Mesenchymal stem cell (in vitro differentiated cells and primary cell): ENCODE results near the gene KNSTRN.

ENCODE experiments used
- DNase-seq: peaks from one replicate; pipeline ENCODE4 v3.0.0-alpha.2; 2013
- H2AFZ ChIP-seq: one replicate; pipeline ENCODE4 v1.6.1; 2013; ENCODE audit warnings: low read depth, mild to moderate bottlenecking, control low read depth, inconsistent platforms, low read length, moderate library complexity
- H2AK5ac ChIP-seq: 2 replicates; pipeline ENCODE4 v1.6.1; 2013; ENCODE audit warnings: low read length, moderate library complexity, mild to moderate bottlenecking, inconsistent platforms; ENCODE audit not compliant: severe bottlenecking
- H2BK120ac ChIP-seq: one replicate; pipeline ENCODE4 v1.6.1; 2013; ENCODE audit warnings: low read depth, mild to moderate bottlenecking, inconsistent platforms, low read length, moderate library complexity
- H2BK12ac ChIP-seq, 2 experiments: one replicate each; pipeline ENCODE4 v1.6.1; 2013; ENCODE audit warnings: inconsistent platforms in 2 of 2, low read length in 2 of 2, mild to moderate bottlenecking in 2 of 2, moderate library complexity in 2 of 2, control low read depth in 1 of 2
- H2BK15ac ChIP-seq: one replicate; pipeline ENCODE4 v1.6.1; 2013; ENCODE audit warnings: mild to moderate bottlenecking, low read depth, inconsistent platforms; ENCODE audit not compliant: poor library complexity, severe bottlenecking
- H2BK5ac ChIP-seq: 2 replicates; pipeline ENCODE4 v1.6.1; 2013; ENCODE audit warnings: low read depth, mild to moderate bottlenecking, low read length, control low read depth, inconsistent platforms; ENCODE audit not compliant: poor library complexity, severe bottlenecking
- H3K14ac ChIP-seq, 2 experiments: one replicate each; pipeline ENCODE4 v1.6.1; 2013; ENCODE audit warnings: inconsistent platforms in 2 of 2, low read length in 2 of 2, control low read depth in 1 of 2, mild to moderate bottlenecking in 1 of 2, moderate library complexity in 1 of 2
- H3K18ac ChIP-seq, 2 experiments: one replicate each; pipeline ENCODE4 v1.6.1; 2013; ENCODE audit warnings: inconsistent platforms in 2 of 2, low read length in 2 of 2, control low read depth in 1 of 2, low read depth in 1 of 2, mild to moderate bottlenecking in 1 of 2
- H3K23ac ChIP-seq, 2 experiments: one replicate each; pipeline ENCODE4 v1.6.1; 2013; ENCODE audit warnings: inconsistent platforms in 2 of 2, low read length in 2 of 2, mild to moderate bottlenecking in 2 of 2, moderate library complexity in 2 of 2, control low read depth in 1 of 2
- H3K27ac ChIP-seq: 2 replicates; pipeline ENCODE4 v1.5.1; 2013; ENCODE audit warnings: mild to moderate bottlenecking, moderate library complexity, low read length, control low read depth, inconsistent platforms; ENCODE audit not compliant: poor library complexity, severe bottlenecking
- H3K27me3 ChIP-seq, 2 experiments: 2 replicates each; pipeline versions ENCODE4 v1.6.1 to v1.7.0; 2013; ENCODE audit warnings: low read length in 2 of 2, mild to moderate bottlenecking in 2 of 2, moderate library complexity in 2 of 2, control low read depth in 1 of 2, inconsistent platforms in 1 of 2; ENCODE audit not compliant: control insufficient read depth in 1 of 2, insufficient read depth in 1 of 2
- H3K36me3 ChIP-seq, 2 experiments: 2 replicates each; pipeline versions ENCODE4 v1.6.1 to v1.7.0; 2013; ENCODE audit warnings: low read length in 2 of 2, control low read depth in 1 of 2, inconsistent platforms in 1 of 2, low read depth in 1 of 2, mild to moderate bottlenecking in 1 of 2; ENCODE audit not compliant: insufficient read depth in 2 of 2, control insufficient read depth in 1 of 2
- H3K4ac ChIP-seq, 2 experiments: one replicate each; pipeline ENCODE4 v1.6.1; 2013; ENCODE audit warnings: inconsistent platforms in 2 of 2, low read length in 2 of 2, mild to moderate bottlenecking in 2 of 2, moderate library complexity in 2 of 2, control low read depth in 1 of 2, low read depth in 1 of 2
- H3K4me1 ChIP-seq: 2 replicates; pipeline ENCODE4 v1.6.1; 2013; ENCODE audit warnings: low read depth, low read length, control low read depth; ENCODE audit not compliant: control insufficient read depth, insufficient read depth
- H3K4me2 ChIP-seq: 2 replicates; pipeline ENCODE4 v1.6.1; 2013; ENCODE audit warnings: low read length, mild to moderate bottlenecking, inconsistent platforms; ENCODE audit not compliant: poor library complexity, severe bottlenecking
- H3K4me3 ChIP-seq, 2 experiments: 2 replicates each; pipeline versions ENCODE4 v1.5.1 to v1.7.0; 2013; ENCODE audit warnings: low read length in 2 of 2, mild to moderate bottlenecking in 2 of 2, control low read depth in 1 of 2, low read depth in 1 of 2; ENCODE audit not compliant: insufficient read depth in 1 of 2
- H3K79me1 ChIP-seq: replicated peaks from 2 replicates; pipeline ENCODE4 v1.6.1; 2013; ENCODE audit warnings: mild to moderate bottlenecking, control low read depth, low read length, inconsistent platforms; ENCODE audit not compliant: poor library complexity, severe bottlenecking
- H3K9ac ChIP-seq: 2 replicates; pipeline ENCODE4 v1.7.0; 2013; ENCODE audit warnings: mild to moderate bottlenecking, low read length, moderate library complexity
- H3K9me3 ChIP-seq: 2 replicates; pipeline ENCODE4 v1.7.0; 2013; ENCODE audit warnings: mild to moderate bottlenecking, low read length; ENCODE audit not compliant: control insufficient read depth
- H4K8ac ChIP-seq: one replicate; pipeline ENCODE4 v1.6.1; 2013; ENCODE audit warnings: inconsistent platforms, mild to moderate bottlenecking, low read length, moderate library complexity
- H4K91ac ChIP-seq: one replicate; pipeline ENCODE4 v1.6.1; 2013; ENCODE audit warnings: mild to moderate bottlenecking, low read length, inconsistent platforms
- WGBS: methylation state at CpG from one replicate; pipeline ENCODE4 v1.1.7; 2013; ENCODE audit warnings: mixed read lengths; 5-methylcytosine and 5-hydroxymethylcytosine counted together

KNSTRN gene

GRCh38 chr15:40379853-40380252 lies 2.7 kb upstream of the KNSTRN start:
- Histone ChIP-seq H2AFZ (no peak overlapping the region), H2BK120ac (no peak overlapping the region), H2BK5ac (no peak overlapping the region), H2BK15ac (no peak overlapping the region), H2AK5ac (no peak overlapping the region), H3K79me1 (peaks cover 7% of the 10 kb centered on the region), H3K9me3 (no peaks in the 10 kb centered on the region), H3K4me1 (peaks cover 7% of the 10 kb centered on the region), H3K18ac (peak overlapping the region in 1 of 2 experiments; percentile 34), H4K91ac (no peak overlapping the region), H3K4me3 (no peak overlapping the region), H3K23ac (no peak overlapping the region), H3K9ac (peak overlapping the region; percentile 40), H3K36me3 (no peaks in the 10 kb centered on the region), H3K4ac (no peak overlapping the region), H3K27me3 (no peaks in the 10 kb centered on the region), H3K14ac (no peak overlapping the region), H3K27ac (peak overlapping the region; percentile 73), H3K4me2 (peak overlapping the region; percentile 34), H4K8ac (no peak overlapping the region), H2BK12ac (no peak overlapping the region)
- DNase-seq = peak; percentile 93
- WGBS = 12% methylated on average over 4 of the region's 4 CpGs

GRCh38 chr15:40380636-40381035 lies 1.9 kb upstream of the KNSTRN start:
- no peak overlapping the region for H3K23ac ChIP-seq
- peak overlapping the region; percentile 40 for H3K9ac ChIP-seq
- no peak overlapping the region for H4K8ac ChIP-seq
- no peak overlapping the region for H3K4me3 ChIP-seq
- no peaks in the 10 kb centered on the region for H3K27me3 ChIP-seq
- H2AFZ ChIP-seq = no peak overlapping the region
- no peak overlapping the region for H3K4me2 ChIP-seq
- peaks cover 13% of the 10 kb centered on the region for H3K79me1 ChIP-seq
- H2AK5ac ChIP-seq = no peak overlapping the region
- H3K18ac ChIP-seq = peak overlapping the region in 1 of 2 experiments; percentile 43
- H3K36me3 ChIP-seq = peaks cover 0 to 7% of the 10 kb centered on the region in 2 experiments
- DNase-seq = no peak
- H3K4me1 ChIP-seq = peaks cover 7% of the 10 kb centered on the region
- peak overlapping the region; percentile 19 for H2BK120ac ChIP-seq
- H3K14ac ChIP-seq = no peak overlapping the region
- no peak overlapping the region for H2BK15ac ChIP-seq
- no peak overlapping the region for H2BK5ac ChIP-seq
- no peaks in the 10 kb centered on the region for H3K9me3 ChIP-seq
- H2BK12ac ChIP-seq = no peak overlapping the region
- 99% methylated on average over 10 of the region's 10 CpGs for WGBS
- H4K91ac ChIP-seq = no peak overlapping the region
- no peak overlapping the region for H3K27ac ChIP-seq
- no peak overlapping the region for H3K4ac ChIP-seq

GRCh38 chr15:40381818-40382529 lies 547 bp upstream of the KNSTRN start:
- Histone ChIP-seq H2BK5ac (no peak overlapping the region), H3K9me3 (no peaks in the 10 kb centered on the region), H4K8ac (peak overlapping the region; percentile 100), H3K36me3 (peaks cover 6 to 18% of the 10 kb centered on the region in 2 experiments), H3K23ac (no peak overlapping the region), H3K27me3 (no peaks in the 10 kb centered on the region), H3K4me1 (peaks cover 7% of the 10 kb centered on the region), H2BK120ac (no peak overlapping the region), H3K79me1 (peaks cover 18% of the 10 kb centered on the region), H2BK15ac (no peak overlapping the region), H2AFZ (peak overlapping the region; percentile 94), H3K18ac (peak overlapping the region in 1 of 2 experiments; percentile 91), H2AK5ac (no peak overlapping the region), H3K9ac (peak overlapping the region; percentile 93), H3K14ac (no peak overlapping the region), H3K4me3 (no peak overlapping the region), H4K91ac (no peak overlapping the region), H3K4me2 (no peak overlapping the region), H3K27ac (no peak overlapping the region), H3K4ac (no peak overlapping the region), H2BK12ac (peak overlapping the region in 1 of 2 experiments; percentile 89)
- 95% methylated on average over 10 of the region's 11 CpGs for WGBS
- no peak for DNase-seq

- Histone ChIP-seq H2AK5ac (no peak overlapping the region), H3K36me3 (peaks cover 26 to 52% of the 10 kb centered on the region in 2 experiments), H4K8ac (no peak overlapping the region), H3K79me1 (peaks cover 24% of the 10 kb centered on the region), H2BK5ac (no peak overlapping the region), H3K4ac (no peak overlapping the region), H3K18ac (no peak overlapping the region), H2BK120ac (no peak overlapping the region), H3K4me3 (no peak overlapping the region), H3K27ac (no peak overlapping the region), H2BK12ac (no peak overlapping the region), H3K4me1 (peaks cover 5% of the 10 kb centered on the region), H3K27me3 (no peaks in the 10 kb centered on the region), H3K9ac (no peak overlapping the region), H4K91ac (no peak overlapping the region), H3K23ac (no peak overlapping the region), H3K4me2 (no peak overlapping the region), H3K14ac (no peak overlapping the region), H2BK15ac (no peak overlapping the region), H3K9me3 (no peaks in the 10 kb centered on the region), H2AFZ (no peak overlapping the region)
- 98% methylated on average over 3 of the region's 3 CpGs for WGBS
- DNase-seq = no peak
Measured at GRCh38 chr15:40386480-40386879, 4.0 kb downstream of the KNSTRN start.
